ENCODE results near the gene C2CD5.
A peak's percentile ranks its signal among the peaks of the same experiment; 100 is the strongest.

DNA sequence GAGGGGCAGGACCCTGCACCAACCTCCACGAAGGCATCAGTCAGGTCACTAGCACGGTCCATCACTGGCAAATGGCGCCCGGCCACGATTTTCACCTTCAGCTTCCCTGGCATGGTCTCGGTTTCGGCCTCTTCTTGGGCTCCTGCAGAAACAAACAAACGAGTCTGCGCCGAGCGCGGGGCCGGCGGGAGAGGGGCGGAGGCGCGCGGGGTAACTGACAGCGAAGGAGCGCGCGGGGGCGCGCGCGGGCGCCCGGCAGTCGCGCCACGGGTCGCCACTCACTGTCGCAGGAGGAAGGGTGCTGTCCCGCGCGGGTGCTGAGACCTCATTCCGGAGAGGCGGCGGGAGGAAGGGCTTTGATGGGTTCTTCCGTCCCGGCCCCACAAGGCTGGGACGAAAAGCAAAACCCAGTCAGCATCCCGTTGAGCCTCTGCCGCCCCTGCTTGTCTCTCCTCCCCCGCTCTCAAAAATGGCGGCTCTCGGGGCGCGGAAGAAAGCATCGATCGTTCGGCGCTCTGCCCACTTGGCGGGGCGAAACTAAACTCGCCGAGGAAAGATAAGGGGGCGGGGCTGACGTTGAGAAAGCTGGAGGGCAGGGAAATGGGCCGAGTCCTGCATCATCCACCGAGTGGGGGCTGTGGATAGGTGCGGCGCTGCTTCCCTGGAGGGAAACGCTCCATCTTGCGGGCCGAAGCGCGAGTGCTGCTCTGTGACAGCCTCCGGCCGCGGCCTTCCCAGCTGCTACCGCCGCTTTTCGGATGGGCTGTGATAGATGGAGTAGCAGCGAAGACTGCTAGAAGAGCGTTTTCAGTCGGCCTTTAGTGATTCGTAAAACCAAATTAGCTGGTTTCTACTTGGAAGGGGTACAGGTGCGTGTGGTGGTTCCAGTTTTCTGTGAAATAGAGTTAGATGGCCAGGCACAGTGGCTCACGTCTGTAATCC is at the start of gene C2CD5:
- TF ChIP-seq, protein P1, sequence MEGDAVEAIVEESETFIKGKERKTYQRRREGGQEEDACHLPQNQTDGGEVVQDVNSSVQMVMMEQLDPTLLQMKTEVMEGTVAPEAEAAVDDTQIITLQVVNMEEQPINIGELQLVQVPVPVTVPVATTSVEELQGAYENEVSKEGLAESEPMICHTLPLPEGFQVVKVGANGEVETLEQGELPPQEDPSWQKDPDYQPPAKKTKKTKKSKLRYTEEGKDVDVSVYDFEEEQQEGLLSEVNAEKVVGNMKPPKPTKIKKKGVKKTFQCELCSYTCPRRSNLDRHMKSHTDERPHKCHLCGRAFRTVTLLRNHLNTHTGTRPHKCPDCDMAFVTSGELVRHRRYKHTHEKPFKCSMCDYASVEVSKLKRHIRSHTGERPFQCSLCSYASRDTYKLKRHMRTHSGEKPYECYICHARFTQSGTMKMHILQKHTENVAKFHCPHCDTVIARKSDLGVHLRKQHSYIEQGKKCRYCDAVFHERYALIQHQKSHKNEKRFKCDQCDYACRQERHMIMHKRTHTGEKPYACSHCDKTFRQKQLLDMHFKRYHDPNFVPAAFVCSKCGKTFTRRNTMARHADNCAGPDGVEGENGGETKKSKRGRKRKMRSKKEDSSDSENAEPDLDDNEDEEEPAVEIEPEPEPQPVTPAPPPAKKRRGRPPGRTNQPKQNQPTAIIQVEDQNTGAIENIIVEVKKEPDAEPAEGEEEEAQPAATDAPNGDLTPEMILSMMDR (IDR thresholded peaks at IDR 0.05), result peak in 4 of 7 experiments; percentile 9 to 35 (median 28)
- TF ChIP-seq POLR2A (IDR thresholded peaks at IDR 0.05), result peak in 2 of 4 donors; percentile 52 to 66

Measured in stomach (tissue), 4 donors.